ENCODE results near the gene SIM1.

SIM1 gene

DNA sequence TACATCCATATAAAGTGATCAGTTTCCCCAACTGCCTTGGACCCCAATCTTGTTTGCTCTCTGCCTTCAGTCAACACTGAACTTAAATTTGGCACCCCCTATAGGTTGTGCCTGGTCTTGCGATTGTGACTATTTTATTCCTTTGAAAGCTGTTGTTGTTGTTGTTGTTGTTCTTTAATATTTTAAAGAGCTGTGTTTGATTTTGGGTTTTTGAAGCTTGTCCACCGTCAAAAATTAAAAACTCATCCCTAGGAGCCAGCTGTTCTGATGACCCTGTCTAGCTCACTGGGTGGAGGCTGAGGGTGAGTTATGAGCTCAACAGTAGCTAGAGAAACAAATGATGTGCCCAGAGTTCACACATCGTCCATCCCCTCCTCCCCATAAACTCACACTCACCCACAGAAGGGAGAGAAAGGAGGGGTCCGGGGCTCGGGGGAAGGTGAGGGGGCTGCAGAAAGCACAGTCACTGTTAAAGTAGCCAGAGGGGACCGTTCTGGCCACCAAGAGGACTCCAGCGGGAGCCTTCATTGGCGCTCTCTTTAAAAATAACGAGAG lies 4.0 kb downstream of the SIM1 start:
- TF ChIP-seq, protein P1, sequence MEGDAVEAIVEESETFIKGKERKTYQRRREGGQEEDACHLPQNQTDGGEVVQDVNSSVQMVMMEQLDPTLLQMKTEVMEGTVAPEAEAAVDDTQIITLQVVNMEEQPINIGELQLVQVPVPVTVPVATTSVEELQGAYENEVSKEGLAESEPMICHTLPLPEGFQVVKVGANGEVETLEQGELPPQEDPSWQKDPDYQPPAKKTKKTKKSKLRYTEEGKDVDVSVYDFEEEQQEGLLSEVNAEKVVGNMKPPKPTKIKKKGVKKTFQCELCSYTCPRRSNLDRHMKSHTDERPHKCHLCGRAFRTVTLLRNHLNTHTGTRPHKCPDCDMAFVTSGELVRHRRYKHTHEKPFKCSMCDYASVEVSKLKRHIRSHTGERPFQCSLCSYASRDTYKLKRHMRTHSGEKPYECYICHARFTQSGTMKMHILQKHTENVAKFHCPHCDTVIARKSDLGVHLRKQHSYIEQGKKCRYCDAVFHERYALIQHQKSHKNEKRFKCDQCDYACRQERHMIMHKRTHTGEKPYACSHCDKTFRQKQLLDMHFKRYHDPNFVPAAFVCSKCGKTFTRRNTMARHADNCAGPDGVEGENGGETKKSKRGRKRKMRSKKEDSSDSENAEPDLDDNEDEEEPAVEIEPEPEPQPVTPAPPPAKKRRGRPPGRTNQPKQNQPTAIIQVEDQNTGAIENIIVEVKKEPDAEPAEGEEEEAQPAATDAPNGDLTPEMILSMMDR (conservative IDR thresholded peaks at IDR 0.05; ENCODE audit: low read depth, low read length) = peak; percentile 51
- no peak for DNase-seq (ENCODE audit: low read depth)
- no peak overlapping the region for H3K4me3 ChIP-seq (ENCODE audit: low read length)

DNA sequence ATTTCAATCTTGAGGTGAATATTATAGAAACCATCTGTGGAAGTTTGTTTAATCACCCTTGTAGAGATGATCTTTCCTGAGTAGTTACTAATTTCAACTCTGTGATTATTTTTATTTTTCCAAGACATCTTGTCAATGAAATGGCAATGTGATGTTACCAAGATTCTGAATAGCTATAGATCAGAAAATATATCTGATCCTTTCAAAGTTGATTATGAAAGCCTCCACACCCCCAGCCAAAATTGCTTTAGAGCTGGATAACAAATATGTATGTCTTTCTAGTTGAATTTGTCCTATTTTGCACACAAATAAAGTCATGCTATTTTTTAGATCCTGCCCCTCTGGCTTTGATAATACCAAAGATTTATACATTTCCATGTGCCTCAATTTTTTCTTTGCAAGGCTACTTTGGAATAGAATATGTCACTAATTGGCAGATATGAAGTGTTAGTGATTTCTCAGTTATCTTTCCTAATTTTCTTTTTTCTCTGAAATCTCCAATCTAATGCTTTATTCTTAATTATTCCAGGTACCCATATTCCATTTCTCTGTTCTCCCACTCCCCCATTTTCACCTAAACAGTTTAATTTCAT lies 5.0 kb downstream of the SIM1 start:
- no peak for DNase-seq (ENCODE audit: low read depth)
- TF ChIP-seq, protein P1 (conservative IDR thresholded peaks at IDR 0.05; ENCODE audit: low read depth, low read length) = no peak
- H3K4me3 ChIP-seq (ENCODE audit: low read length) = no peak overlapping the region

DNA sequence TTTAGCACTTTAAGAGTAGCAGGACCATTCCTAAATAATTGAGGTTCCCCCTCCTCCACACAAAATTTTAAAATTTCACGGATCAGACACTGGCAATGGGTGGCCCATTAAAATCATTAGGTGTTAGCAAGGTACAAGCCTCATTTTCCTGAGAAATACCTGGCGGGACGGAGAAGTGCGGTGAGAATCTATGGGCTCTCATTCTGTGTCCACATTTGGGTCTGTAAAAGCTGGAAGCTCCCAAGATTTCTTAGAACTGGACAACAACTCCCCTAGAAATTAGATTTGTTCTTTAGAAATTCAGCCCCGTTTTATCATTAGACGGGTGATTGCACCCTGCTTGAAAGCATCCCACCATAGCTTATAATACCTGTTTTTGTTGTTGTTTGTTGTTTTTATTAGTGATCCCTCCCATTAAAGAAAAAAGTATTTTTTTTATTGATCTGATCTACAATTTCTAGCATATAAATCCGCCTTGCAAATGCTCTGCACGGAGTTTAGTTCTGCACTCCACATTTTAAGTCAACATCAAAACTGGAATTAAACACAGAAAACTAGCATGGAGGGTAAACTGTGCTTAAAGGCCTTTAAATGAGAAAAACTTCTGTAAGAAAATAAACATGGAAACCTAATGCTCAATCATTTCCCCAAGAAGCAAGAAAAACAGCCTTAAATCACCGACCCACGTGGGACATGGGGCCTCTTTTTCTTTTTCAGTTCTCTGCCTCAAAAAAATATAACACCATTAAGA lies 5.7 kb downstream of the SIM1 start:
- TF ChIP-seq, protein P1 (conservative IDR thresholded peaks at IDR 0.05; ENCODE audit: low read depth, low read length) = no peak
- H3K4me3 ChIP-seq (ENCODE audit: low read length) = no peak overlapping the region
- no peak for DNase-seq (ENCODE audit: low read depth)

DNA sequence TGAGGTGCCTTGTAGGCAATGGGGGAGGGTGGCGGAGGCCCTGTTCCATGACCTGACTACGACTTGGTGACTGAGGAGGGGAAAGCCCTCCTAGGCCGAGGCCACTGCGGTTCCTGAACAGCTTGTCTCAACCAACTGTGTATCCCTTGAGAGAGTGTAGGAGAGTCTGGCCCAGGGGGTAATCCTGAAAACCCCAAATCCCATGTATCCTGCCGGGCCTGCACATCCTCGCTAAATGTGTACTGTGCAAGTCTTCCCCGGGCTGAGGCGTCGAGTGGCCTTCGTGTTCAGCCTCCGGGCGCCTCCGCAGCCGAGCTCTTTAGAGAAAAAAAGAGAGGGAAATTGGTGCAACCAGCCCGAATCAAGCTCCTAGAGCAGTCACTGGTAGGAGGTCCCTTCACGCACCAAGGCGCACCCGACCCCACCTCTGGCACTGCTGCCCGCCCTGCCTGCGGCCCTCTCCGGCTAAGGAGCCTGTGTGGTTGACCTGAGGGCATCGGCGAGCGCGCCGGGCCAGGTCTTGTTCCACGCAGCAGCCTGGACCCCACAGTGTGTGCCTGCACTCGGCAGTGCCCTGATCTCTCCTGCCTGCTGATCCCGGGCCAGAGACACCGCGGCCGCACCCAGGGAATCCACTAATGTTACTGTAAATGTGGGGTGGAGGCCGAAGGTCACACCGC lies 7.3 kb downstream of the SIM1 start:
- TF ChIP-seq, protein P1 (conservative IDR thresholded peaks at IDR 0.05; ENCODE audit: low read depth, low read length) = no peak
- no peak for DNase-seq (ENCODE audit: low read depth)
- H3K4me3 ChIP-seq (ENCODE audit: low read length) = no peak overlapping the region

DNA sequence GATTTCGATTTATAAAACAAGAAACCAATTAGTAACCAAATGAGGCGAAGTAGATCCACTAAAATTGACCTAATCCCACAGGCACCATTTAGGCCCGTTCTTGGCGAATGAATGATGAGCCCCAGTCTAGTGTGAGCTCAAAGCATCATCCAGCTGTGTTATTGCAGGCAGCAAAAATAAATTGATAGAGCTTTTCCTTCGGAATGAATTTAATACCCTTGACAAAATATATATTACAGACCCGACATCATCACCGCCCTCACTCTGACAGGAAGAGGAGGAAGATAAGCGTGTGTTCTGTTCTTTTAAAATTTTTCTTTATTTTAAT lies 7.8 kb downstream of the SIM1 start:
- no peak overlapping the region for H3K4me3 ChIP-seq (ENCODE audit: low read length)
- TF ChIP-seq, protein P1 (conservative IDR thresholded peaks at IDR 0.05; ENCODE audit: low read depth, low read length) = no peak
- DNase-seq (ENCODE audit: low read depth) = no peak

DNA sequence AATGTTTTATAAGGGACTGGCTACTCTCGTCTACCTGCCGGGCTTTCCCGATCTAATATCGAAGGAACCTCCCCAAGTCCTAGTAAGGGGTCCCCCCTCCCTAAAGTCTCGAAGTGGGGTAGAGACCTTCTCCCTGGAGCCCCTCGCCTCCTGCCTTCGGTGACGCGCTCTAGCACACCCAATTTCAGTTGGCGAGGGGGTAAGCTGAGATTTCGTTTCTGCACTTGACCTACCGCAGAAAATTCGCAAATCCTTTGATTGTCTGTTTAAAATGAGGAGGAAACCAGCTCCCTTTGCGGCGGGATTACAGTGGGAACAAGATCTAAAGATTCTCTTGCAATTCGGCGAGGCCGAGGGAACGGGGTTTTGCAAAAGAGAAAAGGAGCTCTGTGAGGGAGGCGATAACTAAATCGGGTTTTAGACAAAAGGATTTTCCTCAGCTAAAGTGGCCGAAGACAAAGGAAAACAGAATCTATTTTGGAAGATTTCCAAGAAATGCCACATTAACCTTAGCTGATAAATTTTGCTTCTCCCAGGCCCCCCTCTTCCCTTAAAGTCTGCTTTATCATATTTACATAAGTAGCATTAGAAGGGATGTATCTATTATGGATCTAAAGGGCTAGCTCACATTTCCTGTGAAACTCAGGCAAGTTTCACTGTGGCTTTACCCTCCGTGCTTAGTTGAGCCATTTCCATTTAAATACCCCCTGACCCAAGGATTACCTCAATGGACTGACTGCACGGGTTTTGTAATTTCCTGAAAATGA lies 8.4 kb downstream of the SIM1 start:
- H3K4me3 ChIP-seq (ENCODE audit: low read length) = no peak overlapping the region
- TF ChIP-seq, protein P1 (conservative IDR thresholded peaks at IDR 0.05; ENCODE audit: low read depth, low read length) = no peak
- DNase-seq (ENCODE audit: low read depth) = no peak

Measured in retinal pigment epithelial cell (primary cell).